K562 (cell line): ENCODE data around the gene TMEM154. TPM values are rescaled to one million over a fixed set of nuclear protein-coding genes. Genes with fewer than 3 reads are reported as not detected.

Experiments used
- ATAC-seq: fragments of 200-7000 bp; cut with Tn5 transposase; 3 replicates; pipeline ENCODE4 v1.9.1; 2020; ENCODE audit warnings: moderate library complexity
- BruUV-seq: library from RNA; stranded (reverse); fragments of 400-500 nt; replicated peaks from 2 replicates; lab custom pipeline; 2021; lab: Mats Ljungman, UMichigan
- CTCF ChIA-PET: fragments of 300-600 bp; formaldehyde crosslinking; extraction: SDS; loops from one replicate; lab custom pipeline; 2021; ENCODE audit warnings: low intra/inter-chr PET ratio; lab: Yijun Ruan, JAX
- POLR2A ChIA-PET: fragments of 300-600, 350-650 bp; sonication (Branson Sonifier 250); formaldehyde crosslinking; extraction: SDS; loops from one replicate; lab custom pipeline; 2021; ENCODE audit warnings: antibody characterized with exemption, inconsistent platforms; lab: Yijun Ruan, JAX
- DNase-seq, 4 experiments: peaks; one replicate each; pipeline versions ENCODE4 v3.0.0 to v3.0.0-alpha.2; 2011 to 2018; ENCODE audit warnings: low spot score in 3 of 4, mixed read lengths in 3 of 4; ENCODE audit errors: extremely low read depth in 1 of 4
- FAIRE-seq: peaks from 2 replicates; lab custom pipeline; 2011; peaks lifted over from hg19 to GRCh38; lab: Jason Lieb, UNC
- H2AFZ ChIP-seq: 2 replicates; pipeline ENCODE4 v1.6.0; 2011; ENCODE audit warnings: low read depth, low read length, control low read depth, inconsistent platforms
- H3K27ac ChIP-seq: fragments of 200-600 bp; 3 replicates; pipeline ENCODE4 v1.8.0; 2011; ENCODE audit warnings: low read depth, mild to moderate bottlenecking, control low read depth, inconsistent platforms, low read length, moderate library complexity, mixed read lengths; ENCODE audit errors: extremely low read depth
- H3K27me3 ChIP-seq, 2 experiments: fragments of 300-600 bp in 1 of 2; 2 replicates in 1 of 2; 3 replicates in 1 of 2; pipeline versions ENCODE4 v1.6.0 to v1.8.0; 2011; ENCODE audit warnings: inconsistent platforms in 2 of 2, low read length in 2 of 2, mild to moderate bottlenecking in 1 of 2, mixed read lengths in 1 of 2, moderate library complexity in 1 of 2; ENCODE audit not compliant: control insufficient read depth in 2 of 2, insufficient read depth in 2 of 2
- H3K36me3 ChIP-seq: fragments of 300-600 bp; 3 replicates; pipeline ENCODE4 v1.8.0; 2011; ENCODE audit warnings: mild to moderate bottlenecking, low read length, inconsistent platforms; ENCODE audit not compliant: control insufficient read depth, insufficient read depth
- H3K4me1 ChIP-seq, 2 experiments: fragments of 200-600 bp in 1 of 2; replicated peaks in 1 of 2; 2 replicates in 1 of 2; 3 replicates in 1 of 2; pipeline versions ENCODE4 v1.5.1 to v1.8.0; 2011; ENCODE audit warnings: inconsistent platforms in 2 of 2, low read length in 2 of 2, mild to moderate bottlenecking in 1 of 2, mixed read lengths in 1 of 2, moderate library complexity in 1 of 2; ENCODE audit not compliant: control insufficient read depth in 2 of 2, insufficient read depth in 2 of 2
- H3K4me2 ChIP-seq: 2 replicates; pipeline ENCODE4 v1.6.1; 2011; ENCODE audit warnings: low read length, control low read depth, inconsistent platforms, mixed read lengths; ENCODE audit not compliant: insufficient read depth
- H3K4me3 ChIP-seq: fragments of 200-600 bp; sonication (generic), shearing (Covaris generic); 2 replicates; pipeline ENCODE4 v1.5.1; 2016; ENCODE audit warnings: control low read depth, inconsistent platforms
- H3K79me2 ChIP-seq: fragments of 200-600 bp; 3 replicates; pipeline ENCODE4 v1.8.0; 2011; ENCODE audit warnings: low read length, inconsistent platforms; ENCODE audit not compliant: control insufficient read depth, insufficient read depth
- H3K9ac ChIP-seq, 2 experiments: 2 replicates each; pipeline versions ENCODE4 v1.6.0 to v1.6.1; 2011; ENCODE audit warnings: low read depth in 2 of 2, low read length in 2 of 2, control low read depth in 1 of 2, inconsistent platforms in 1 of 2, mild to moderate bottlenecking in 1 of 2, mixed read lengths in 1 of 2; ENCODE audit not compliant: insufficient read depth in 1 of 2
- H3K9me1 ChIP-seq: one replicate; pipeline ENCODE4 v1.6.0; 2011; ENCODE audit warnings: inconsistent platforms, mild to moderate bottlenecking, low read length, moderate library complexity; ENCODE audit not compliant: control insufficient read depth, insufficient read depth
- H3K9me3 ChIP-seq: replicated peaks from 2 replicates; pipeline ENCODE4 v1.5.1; 2011; ENCODE audit warnings: low read depth, low read length, inconsistent platforms; ENCODE audit not compliant: control insufficient read depth, insufficient read depth
- H4K20me1 ChIP-seq: replicated peaks from 2 replicates; pipeline ENCODE4 v1.6.1; 2011; ENCODE audit warnings: low read length, inconsistent platforms, mixed read lengths; ENCODE audit not compliant: control insufficient read depth, insufficient read depth
- CC2D1A ChIP-seq: fragments of 450-650 bp; IDR thresholded peaks from 2 replicates; pipeline ENCODE4 v1.6.1; 2017; ENCODE audit warnings: mild to moderate bottlenecking
- CREBBP ChIP-seq: IDR thresholded peaks from one replicate; pipeline ENCODE4 v1.6.1; 2012; ENCODE audit warnings: low read depth, mild to moderate bottlenecking, control low read depth, inconsistent platforms, low read length
- ELF4 ChIP-seq: fragments of 450-650 bp; formaldehyde crosslinking; IDR thresholded peaks from 2 replicates; pipeline ENCODE4 v1.4.0; 2022; ENCODE audit warnings: missing genetic modification characterization
- ESRRB ChIP-seq: fragments of 250-450 bp; sonication (Bioruptor Pico); IDR thresholded peaks from 2 replicates; pipeline ENCODE4 v1.5.0; 2020; ENCODE audit warnings: mild to moderate bottlenecking, moderate library complexity, borderline replicate concordance
- NCOA6 ChIP-seq: fragments of 450-650 bp; IDR thresholded peaks from 2 replicates; pipeline ENCODE4 v1.6.1; 2017; ENCODE audit warnings: mild to moderate bottlenecking
- RBM15 ChIP-seq: fragments of 200-400 bp; formaldehyde crosslinking; IDR thresholded peaks from 2 replicates; pipeline ENCODE4 v1.6.1; 2018; ENCODE audit warnings: mild to moderate bottlenecking, low read length, moderate library complexity; ENCODE audit not compliant: insufficient read depth
- RBM22 ChIP-seq: fragments of 200-400 bp; formaldehyde crosslinking; IDR thresholded peaks from 2 replicates; pipeline ENCODE4 v1.6.1; 2018; ENCODE audit warnings: low read length, low read depth; ENCODE audit not compliant: poor library complexity, severe bottlenecking
- SMARCB1 ChIP-seq: IDR thresholded peaks from 2 replicates; pipeline ENCODE4 v1.6.1; 2011; ENCODE audit warnings: improper control_type of control experiment, low read depth; ENCODE audit not compliant: insufficient read length
- SRF ChIP-seq, 2 experiments: fragments of 250-450, 450-650 bp in 1 of 2; sonication (Bioruptor Pico) in 1 of 2; sonication (generic) in 1 of 2; formaldehyde crosslinking; IDR thresholded peaks; 2 replicates each; pipeline versions ENCODE4 v1.5.0 to v1.5.1; 2020 to 2022; ENCODE audit warnings: mild to moderate bottlenecking in 1 of 2, missing genetic modification reagents in 1 of 2
- YBX1 ChIP-seq: fragments of 450-650 bp; IDR thresholded peaks from 2 replicates; pipeline ENCODE4 v1.7.1; 2016; ENCODE audit warnings: mild to moderate bottlenecking
- ZNF436 ChIP-seq: fragments of 250-450, 450-650 bp; sonication (Bioruptor Pico); formaldehyde crosslinking; IDR thresholded peaks from 2 replicates; pipeline ENCODE4 v1.7.0; 2020; ENCODE audit warnings: mild to moderate bottlenecking
- ZNF668 ChIP-seq: fragments of 250-450 bp; sonication (Bioruptor Pico); IDR thresholded peaks from 2 replicates; pipeline ENCODE4 v1.8.0; 2022; ENCODE audit warnings: mild to moderate bottlenecking, inconsistent platforms
- WGBS: fragments of 100-300 bp; shearing (Covaris generic); methylation state at CpG from one replicate; pipeline ENCODE4 v1.1.6; 2016; ENCODE audit warnings: low coverage, mixed read lengths; ENCODE audit not compliant: insufficient coverage; ENCODE audit errors: missing lambda C conversion rate; 5-methylcytosine and 5-hydroxymethylcytosine counted together
- in situ Hi-C: fragments of 300-500 bp; cut with MboI; formaldehyde crosslinking; loops from 4 replicates; pipeline ENCODE4 v1.15.0; 2018; ENCODE audit warnings: inconsistent platforms, mixed read lengths
- intact Hi-C: fragments of 100-400 bp; cut with micrococcal nuclease; formaldehyde crosslinking; loops from 2 replicates; pipeline ENCODE4 v1.14.2; 2022
- polyA plus RNA-seq, 8 experiments: library from polyadenylated mRNA; depleted of rRNA in 4 of 8; stranded (reverse) in 5 of 8; unstranded in 3 of 8; fragments of >200 nt; fragmentation: Nextera tagmentation in 2 of 8; fragmentation: Illumina TruSeq in 1 of 8; extraction: Ambion mirVana in 2 of 8; extraction: Trizol in 1 of 8; gene quantifications; 2 replicates each; pipeline versions ENCODE4 v1.2.1 to v1.2.3, GENCODE V29; 2011 to 2014; ENCODE audit warnings: inconsistent platforms in 1 of 8, missing spikeins in 1 of 8
- total RNA-seq, 7 experiments: library from RNA; depleted of rRNA in 6 of 7; stranded (reverse); fragments of >200 nt in 6 of 7; fragmentation: Illumina TruSeq in 2 of 7; extraction: Trizol in 2 of 7; gene quantifications; 2 replicates each; pipeline versions ENCODE4 v1.2.1 to v1.2.3, GENCODE V29; 2011 to 2021; ENCODE audit warnings: low replicate concordance in 1 of 7
- TF ChIP-seq, protein P1 (sequence below): fragments of 200-800 bp; sonication (Bioruptor generic); IDR thresholded peaks from 2 replicates; pipeline ENCODE4 v1.6.1; 2016; ENCODE audit warnings: missing genetic modification characterization, missing compliant biosample characterization
- TF ChIP-seq, protein P2 (sequence below), 2 experiments: fragments of 450-650 bp in 1 of 2; sonication (generic) in 1 of 2; formaldehyde crosslinking in 1 of 2; IDR thresholded peaks in 1 of 2; conservative IDR thresholded peaks in 1 of 2; 2 replicates each; pipeline versions ENCODE4 v1.6.1 to v1.8.1; 2016 to 2023; ENCODE audit warnings: mild to moderate bottlenecking in 2 of 2, moderate library complexity in 2 of 2, inconsistent platforms in 1 of 2, missing genetic modification reagents in 1 of 2
- TF ChIP-seq, protein P3 (sequence below): fragments of 450-650 bp; formaldehyde crosslinking; IDR thresholded peaks from 2 replicates; pipeline ENCODE4 v1.4.0; 2022; ENCODE audit warnings: mild to moderate bottlenecking, moderate library complexity

The TMEM154 gene
- total and polyA plus RNA-seq, 9 of the 15 experiments (the other 6 are each of a cell fraction or from before 2014, with no cell fraction given) = 0.13 to 1.8 (median 0.58) TPM

DNA sequence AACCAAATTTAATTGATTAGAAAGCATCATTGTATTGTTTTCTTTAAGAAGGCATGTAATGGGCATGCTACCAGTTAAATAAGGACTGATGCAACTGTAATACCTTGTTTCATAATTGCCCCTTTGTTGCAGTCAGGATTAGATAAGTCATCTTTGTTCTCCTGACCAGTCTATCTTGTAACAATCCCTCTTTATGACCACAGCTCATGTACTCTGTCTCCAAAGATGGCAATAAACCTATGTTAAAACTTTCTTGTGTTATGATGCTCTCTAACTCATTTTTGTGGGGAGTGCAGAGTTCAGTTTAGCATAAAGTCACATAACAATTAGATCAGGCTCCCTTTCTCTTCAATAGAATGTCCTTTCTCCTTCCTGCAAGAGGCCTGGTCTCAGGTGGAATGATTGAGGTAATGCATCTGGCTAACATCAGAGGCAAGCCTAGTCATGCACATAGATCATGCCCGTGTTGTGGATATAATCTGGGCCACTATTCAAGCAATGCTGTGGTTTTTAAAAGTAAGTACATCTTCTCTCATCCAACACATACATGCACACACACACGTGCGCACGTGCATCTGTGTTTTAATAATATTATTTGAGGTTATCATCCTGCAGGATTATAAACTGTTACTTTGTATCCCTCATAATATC lies 45.6 kb downstream of the TMEM154 start:
- H3K4me2 ChIP-seq = no peak overlapping the region
- no peaks in the 10 kb centered on the region for H3K4me1 ChIP-seq
- H3K79me2 ChIP-seq = no peaks in the 10 kb centered on the region
- no peak overlapping the region for H2AFZ ChIP-seq
- no TSS peak for BruUV-seq
- no peaks in the 10 kb centered on the region for H3K36me3 ChIP-seq
- H4K20me1 ChIP-seq = no peaks in the 10 kb centered on the region
- H3K9ac ChIP-seq = no peak overlapping the region
- FAIRE-seq = no peak
- H3K27ac ChIP-seq = no peak overlapping the region
- H3K27me3 ChIP-seq = no peaks in the 10 kb centered on the region
- no peaks in the 10 kb centered on the region for H3K9me1 ChIP-seq
- no peak overlapping the region for H3K4me3 ChIP-seq
- ChIA-PET POLR2A (no interaction called here), CTCF (no interaction called here)
- WGBS = 49% methylated on average over 4 of the region's 4 CpGs
- in situ Hi-C loops = no loop called here
- DNase-seq = no peak
- intact Hi-C loops = no loop called here
- H3K9me3 ChIP-seq = no peaks in the 10 kb centered on the region
- ATAC-seq = peak; percentile 20; the same call in 1 of the 3 replicates
- TF ChIP-seq, protein P1, sequence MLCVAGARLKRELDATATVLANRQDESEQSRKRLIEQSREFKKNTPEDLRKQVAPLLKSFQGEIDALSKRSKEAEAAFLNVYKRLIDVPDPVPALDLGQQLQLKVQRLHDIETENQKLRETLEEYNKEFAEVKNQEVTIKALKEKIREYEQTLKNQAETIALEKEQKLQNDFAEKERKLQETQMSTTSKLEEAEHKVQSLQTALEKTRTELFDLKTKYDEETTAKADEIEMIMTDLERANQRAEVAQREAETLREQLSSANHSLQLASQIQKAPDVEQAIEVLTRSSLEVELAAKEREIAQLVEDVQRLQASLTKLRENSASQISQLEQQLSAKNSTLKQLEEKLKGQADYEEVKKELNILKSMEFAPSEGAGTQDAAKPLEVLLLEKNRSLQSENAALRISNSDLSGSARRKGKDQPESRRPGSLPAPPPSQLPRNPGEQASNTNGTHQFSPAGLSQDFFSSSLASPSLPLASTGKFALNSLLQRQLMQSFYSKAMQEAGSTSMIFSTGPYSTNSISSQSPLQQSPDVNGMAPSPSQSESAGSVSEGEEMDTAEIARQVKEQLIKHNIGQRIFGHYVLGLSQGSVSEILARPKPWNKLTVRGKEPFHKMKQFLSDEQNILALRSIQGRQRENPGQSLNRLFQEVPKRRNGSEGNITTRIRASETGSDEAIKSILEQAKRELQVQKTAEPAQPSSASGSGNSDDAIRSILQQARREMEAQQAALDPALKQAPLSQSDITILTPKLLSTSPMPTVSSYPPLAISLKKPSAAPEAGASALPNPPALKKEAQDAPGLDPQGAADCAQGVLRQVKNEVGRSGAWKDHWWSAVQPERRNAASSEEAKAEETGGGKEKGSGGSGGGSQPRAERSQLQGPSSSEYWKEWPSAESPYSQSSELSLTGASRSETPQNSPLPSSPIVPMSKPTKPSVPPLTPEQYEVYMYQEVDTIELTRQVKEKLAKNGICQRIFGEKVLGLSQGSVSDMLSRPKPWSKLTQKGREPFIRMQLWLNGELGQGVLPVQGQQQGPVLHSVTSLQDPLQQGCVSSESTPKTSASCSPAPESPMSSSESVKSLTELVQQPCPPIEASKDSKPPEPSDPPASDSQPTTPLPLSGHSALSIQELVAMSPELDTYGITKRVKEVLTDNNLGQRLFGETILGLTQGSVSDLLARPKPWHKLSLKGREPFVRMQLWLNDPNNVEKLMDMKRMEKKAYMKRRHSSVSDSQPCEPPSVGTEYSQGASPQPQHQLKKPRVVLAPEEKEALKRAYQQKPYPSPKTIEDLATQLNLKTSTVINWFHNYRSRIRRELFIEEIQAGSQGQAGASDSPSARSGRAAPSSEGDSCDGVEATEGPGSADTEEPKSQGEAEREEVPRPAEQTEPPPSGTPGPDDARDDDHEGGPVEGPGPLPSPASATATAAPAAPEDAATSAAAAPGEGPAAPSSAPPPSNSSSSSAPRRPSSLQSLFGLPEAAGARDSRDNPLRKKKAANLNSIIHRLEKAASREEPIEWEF (CRISPR knock-in tag) = no peak
- TF ChIP-seq, protein P2, sequence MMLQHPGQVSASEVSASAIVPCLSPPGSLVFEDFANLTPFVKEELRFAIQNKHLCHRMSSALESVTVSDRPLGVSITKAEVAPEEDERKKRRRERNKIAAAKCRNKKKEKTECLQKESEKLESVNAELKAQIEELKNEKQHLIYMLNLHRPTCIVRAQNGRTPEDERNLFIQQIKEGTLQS (IDR thresholded peaks at IDR 0.05) = peak; percentile 42; the same call in 1 of the 2 replicates
- TF ChIP-seq, protein P2 (CRISPR knock-in tag; conservative IDR thresholded peaks at IDR 0.05) = no peak
- TF ChIP-seq ELF4 (CRISPR knock-in tag) = no peak
- no peak for TF ChIP-seq SMARCB1
- no peak for TF ChIP-seq CC2D1A
- no peak for TF ChIP-seq RBM22
- no peak for TF ChIP-seq NCOA6
- TF ChIP-seq, protein P3, sequence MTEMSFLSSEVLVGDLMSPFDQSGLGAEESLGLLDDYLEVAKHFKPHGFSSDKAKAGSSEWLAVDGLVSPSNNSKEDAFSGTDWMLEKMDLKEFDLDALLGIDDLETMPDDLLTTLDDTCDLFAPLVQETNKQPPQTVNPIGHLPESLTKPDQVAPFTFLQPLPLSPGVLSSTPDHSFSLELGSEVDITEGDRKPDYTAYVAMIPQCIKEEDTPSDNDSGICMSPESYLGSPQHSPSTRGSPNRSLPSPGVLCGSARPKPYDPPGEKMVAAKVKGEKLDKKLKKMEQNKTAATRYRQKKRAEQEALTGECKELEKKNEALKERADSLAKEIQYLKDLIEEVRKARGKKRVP = peak; percentile 72
- TF ChIP-seq ESRRB (CRISPR knock-in tag) = no peak
- no peak for TF ChIP-seq CREBBP
- TF ChIP-seq YBX1 = no peak
- TF ChIP-seq SRF (CRISPR knock-in tag; IDR thresholded peaks at IDR 0.05) = no peak
- no peak for TF ChIP-seq RBM15
- no peak for TF ChIP-seq ZNF436
- no peak for TF ChIP-seq ZNF668 (CRISPR knock-in tag)
